ENCODE results near the gene INPP5A. TPM values are rescaled to one million over a fixed set of nuclear protein-coding genes. Genes with fewer than 3 reads are reported as not detected.
A peak's percentile ranks its signal among the peaks of the same experiment; 100 is the strongest.

The INPP5A gene
- total and polyA plus RNA-seq, 2 donors (not counting 1 experiment from before 2014, with no cell fraction given): 9.3 to 87.8 TPM

GRCh38 chr10:132554991-132555647, 17.5 kb downstream of the INPP5A start:
- Histone ChIP-seq H3K27me3 (replicated peaks in 1 of 4; ENCODE audit: control extremely low read depth in 1 of 4, control insufficient read depth in 3 of 4, insufficient read depth in 4 of 4, low read length in 3 of 4) (no peaks in the 10 kb centered on the region), H3K4me1 (ENCODE audit: control insufficient read depth in 2 of 2, insufficient read depth in 2 of 2, low read length in 2 of 2) (peaks cover 58 to 65% of the 10 kb centered on the region in 2 donors), H4K20me1 (ENCODE audit: control insufficient read depth, insufficient read depth, low read length, poor library complexity, severe bottlenecking) (peaks cover under 1% of the 10 kb centered on the region), H3K79me2 (ENCODE audit: control insufficient read depth, insufficient read depth, low read length) (peaks cover 99% of the 10 kb centered on the region), H3K4me3 (ENCODE audit: control extremely low read depth in 1 of 5, extremely low read depth in 1 of 5, insufficient read depth in 1 of 5, low read depth in 2 of 5, low read length in 4 of 5) (peak overlapping the region; percentile 45 to 55 (median 49)), H2AFZ (ENCODE audit: insufficient read depth, low read depth, low read length, poor library complexity, severe bottlenecking) (peak overlapping the region; percentile 10), H3K36me3 (replicated peaks in 1 of 2; ENCODE audit: control extremely low read depth in 1 of 2, control insufficient read depth in 1 of 2, extremely low read depth in 1 of 2, insufficient read depth in 2 of 2, low read length in 1 of 2) (no peaks in the 10 kb centered on the region), H3K4me2 (replicated peaks; ENCODE audit: low read depth, low read length, poor library complexity, severe bottlenecking) (peak overlapping the region; percentile 74), H3K9ac (ENCODE audit: low read length) (peak overlapping the region; percentile 54), H3K27ac (ENCODE audit: low read length in 2 of 2) (peak overlapping the region; percentile 93 to 97), H3K9me3 (ENCODE audit: control extremely low read depth in 1 of 3, control insufficient read depth in 2 of 3, insufficient read depth in 1 of 3, low read length in 2 of 3) (peaks cover 0 to 4% (median 0%) of the 10 kb centered on the region in 3 donors)
- H3K4me3 Mint-ChIP-seq: no peak overlapping the region
- H3K4me1 Mint-ChIP-seq: peaks cover 34% of the 10 kb centered on the region
- DNase-seq (peak; percentile 89), ATAC-seq (ENCODE audit: low read depth) (peak; percentile 58)
- ChIA-PET CTCF (interaction anchor here (1.1 to 1.5 kb wide), 3 partner anchors 12 to 19 kb away, joined by 3 to 18 read pairs (median 3); no protein-coding TSS in a partner anchor), POLR2A (interaction anchor here (0.6 to 1.5 kb wide), 6 partner anchors 17 to 122 kb away, joined by 3 to 23 read pairs (median 6); no protein-coding TSS in a partner anchor)
- no peak overlapping the region for H3K27ac Mint-ChIP-seq
- TF ChIP-seq EZH2 (IDR thresholded peaks at IDR 0.05; ENCODE audit: borderline replicate concordance, insufficient read depth, low read depth, low read length, poor library complexity, severe bottlenecking) (no peak), CTCF (IDR thresholded peaks at IDR 0.05) (no peak)
- no peaks in the 10 kb centered on the region for H3K9me3 Mint-ChIP-seq (ENCODE audit: insufficient read depth)
- H3K27me3 Mint-ChIP-seq: no peaks in the 10 kb centered on the region
- 20% methylated on average over 11 of the region's 18 CpGs for WGBS (ENCODE audit: insufficient coverage)
- intact Hi-C loops (cut with micrococcal nuclease): loop anchor here (1.0 to 5.0 kb wide), 5 partner anchors 8 to 77 kb away; partner anchors contain the start of gene INPP5A
